KMS-11 (cell line): ENCODE results near the gene RALGAPA1.

Experiments used
- H2AFZ ChIP-seq: fragments of 200-600 bp; sonication (generic); 2 replicates; pipeline ENCODE4 v1.6.1; 2016; ENCODE audit warnings: antibody characterized with exemption, mixed run types, low read depth
- H3K27ac ChIP-seq: fragments of 200-600 bp; sonication (generic); 2 replicates; pipeline ENCODE4 v1.6.1; 2016; ENCODE audit warnings: mild to moderate bottlenecking, mixed run types
- H3K27me3 ChIP-seq: fragments of 200-600 bp; sonication (generic); 2 replicates; pipeline ENCODE4 v1.6.1; 2017; ENCODE audit warnings: mild to moderate bottlenecking, low read depth, mixed run types, moderate library complexity; ENCODE audit not compliant: insufficient read depth
- H3K36me3 ChIP-seq: fragments of 200-600 bp; sonication (generic); 2 replicates; pipeline ENCODE4 v1.6.1; 2017; ENCODE audit warnings: mild to moderate bottlenecking, mixed run types; ENCODE audit not compliant: insufficient read depth
- H3K4me1 ChIP-seq: fragments of 200-600 bp; sonication (generic); 2 replicates; pipeline ENCODE4 v1.6.1; 2016; ENCODE audit warnings: mild to moderate bottlenecking, low read depth, mixed run types; ENCODE audit not compliant: poor library complexity, severe bottlenecking
- H3K4me2 ChIP-seq: fragments of 200-600 bp; sonication (generic); 2 replicates; pipeline ENCODE4 v1.7.0; 2016; ENCODE audit warnings: mild to moderate bottlenecking, mixed run types
- H3K4me3 ChIP-seq: fragments of 200-600 bp; sonication (generic); IDR thresholded peaks from 2 replicates; pipeline ENCODE4 v1.6.1; 2017; ENCODE audit warnings: low read depth, low read length, mixed read lengths; ENCODE audit not compliant: insufficient read depth
- H3K79me2 ChIP-seq: fragments of 200-600 bp; sonication (generic); 2 replicates; pipeline ENCODE4 v1.6.1; 2016; ENCODE audit warnings: low read depth, mixed run types; ENCODE audit not compliant: insufficient read depth
- H3K9ac ChIP-seq: fragments of 200-600 bp; sonication (generic); 2 replicates; pipeline ENCODE4 v1.6.1; 2016; ENCODE audit warnings: mild to moderate bottlenecking, mixed run types
- H4K20me1 ChIP-seq: fragments of 200-600 bp; sonication (generic); 2 replicates; pipeline ENCODE4 v1.6.1; 2016; ENCODE audit warnings: mild to moderate bottlenecking, mixed run types; ENCODE audit not compliant: insufficient read depth
- CTCF ChIP-seq: fragments of 200-600 bp; sonication (generic); conservative IDR thresholded peaks from 2 replicates; pipeline ENCODE4 v1.6.1; 2017; ENCODE audit warnings: low read depth, mild to moderate bottlenecking, antibody characterized with exemption, low read length, moderate library complexity, mixed read lengths

RALGAPA1 gene

GRCh38 chr14:35712466-35712865, 96.6 kb downstream of the RALGAPA1 start:
- Histone ChIP-seq H3K36me3 (no peaks in the 10 kb centered on the region), H3K4me1 (no peaks in the 10 kb centered on the region), H3K27ac (no peak overlapping the region), H3K9ac (no peak overlapping the region), H4K20me1 (no peaks in the 10 kb centered on the region), H3K4me3 (no peak overlapping the region), H3K79me2 (no peaks in the 10 kb centered on the region), H3K4me2 (no peak overlapping the region), H2AFZ (no peak overlapping the region), H3K27me3 (no peaks in the 10 kb centered on the region)
- no peak for TF ChIP-seq CTCF

GRCh38 chr14:35708062-35708461, 101.0 kb downstream of the RALGAPA1 start:
- H3K36me3 ChIP-seq = no peaks in the 10 kb centered on the region
- H3K4me2 ChIP-seq = no peak overlapping the region
- no peak overlapping the region for H3K27ac ChIP-seq
- no peak for TF ChIP-seq CTCF
- no peak overlapping the region for H3K4me3 ChIP-seq
- H2AFZ ChIP-seq = no peak overlapping the region
- H3K27me3 ChIP-seq = no peaks in the 10 kb centered on the region
- no peaks in the 10 kb centered on the region for H3K79me2 ChIP-seq
- H3K4me1 ChIP-seq = no peaks in the 10 kb centered on the region
- H4K20me1 ChIP-seq = no peaks in the 10 kb centered on the region
- H3K9ac ChIP-seq = no peak overlapping the region

GRCh38 chr14:35705636-35706035, 103.5 kb downstream of the RALGAPA1 start:
- no peak for TF ChIP-seq CTCF
- no peak overlapping the region for H3K4me2 ChIP-seq
- H3K4me3 ChIP-seq = no peak overlapping the region
- H3K9ac ChIP-seq = no peak overlapping the region
- H4K20me1 ChIP-seq = no peaks in the 10 kb centered on the region
- H3K27me3 ChIP-seq = no peaks in the 10 kb centered on the region
- H3K79me2 ChIP-seq = no peaks in the 10 kb centered on the region
- no peak overlapping the region for H3K27ac ChIP-seq
- H2AFZ ChIP-seq = no peak overlapping the region
- no peaks in the 10 kb centered on the region for H3K36me3 ChIP-seq
- no peaks in the 10 kb centered on the region for H3K4me1 ChIP-seq

GRCh38 chr14:35704793-35705493, 104.2 kb downstream of the RALGAPA1 start:
- no peak overlapping the region for H3K9ac ChIP-seq
- H3K27me3 ChIP-seq = no peaks in the 10 kb centered on the region
- no peaks in the 10 kb centered on the region for H3K36me3 ChIP-seq
- no peak overlapping the region for H3K4me2 ChIP-seq
- H3K4me1 ChIP-seq = no peaks in the 10 kb centered on the region
- no peak overlapping the region for H3K4me3 ChIP-seq
- H2AFZ ChIP-seq = no peak overlapping the region
- no peaks in the 10 kb centered on the region for H4K20me1 ChIP-seq
- no peaks in the 10 kb centered on the region for H3K79me2 ChIP-seq
- no peak overlapping the region for H3K27ac ChIP-seq
- no peak for TF ChIP-seq CTCF
